ENCODE measurements around the gene DMRT1. TPM values are rescaled to one million over a fixed set of nuclear protein-coding genes. Genes with fewer than 3 reads are reported as not detected.

The DMRT1 gene
- total RNA-seq, 1 experiment from 2014 or later, result not detected

DNA sequence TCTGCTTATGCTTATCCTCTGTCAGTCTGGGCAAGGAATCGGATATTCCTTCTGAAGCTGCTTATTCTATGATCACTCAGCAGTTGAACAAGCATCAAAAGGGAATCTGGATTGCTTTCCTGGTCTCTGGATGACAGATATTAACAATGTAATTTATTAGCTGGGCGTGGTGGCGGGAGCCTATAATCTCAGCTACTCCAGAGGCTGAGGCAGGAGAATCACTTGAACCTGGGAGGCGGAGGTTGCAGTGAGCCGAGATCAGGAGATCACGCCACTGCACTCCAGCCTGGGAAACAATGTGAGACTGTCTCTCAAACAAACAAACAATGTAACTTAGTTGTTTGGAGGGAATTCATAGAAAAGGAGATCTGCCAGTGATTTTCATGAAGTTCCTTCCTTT is 45.4 kb downstream of the DMRT1 start:
- Histone ChIP-seq H3K4me3 (ENCODE audit: low read depth in 2 of 2, low read length in 2 of 2) (no peak overlapping the region), H3K27ac (ENCODE audit: low read length) (no peak overlapping the region), H3K9me3 (ENCODE audit: control insufficient read depth, insufficient read depth, low read depth, low read length) (no peaks in the 10 kb centered on the region), H3K4me1 (ENCODE audit: control insufficient read depth, insufficient read depth, low read length) (no peaks in the 10 kb centered on the region), H3K27me3 (ENCODE audit: control insufficient read depth, insufficient read depth, low read length) (no peaks in the 10 kb centered on the region), H3K36me3 (ENCODE audit: control insufficient read depth, insufficient read depth, low read length) (no peaks in the 10 kb centered on the region)
- DNase-seq (ENCODE audit: low read depth, low spot score) (no peak), ATAC-seq (no peak)
- in situ Hi-C loops (cut with HindIII; ENCODE audit: low pct_unique_long_range_greater_than_20kb, low sequenced_read_pairs) (no loop called here), intact Hi-C loops (cut with micrococcal nuclease; ENCODE audit: unreplicated experiment) (no loop called here)
- ChIA-PET POLR2A (no interaction called here), CTCF (no interaction called here)
- TF ChIP-seq TCF7L2 (IDR thresholded peaks at IDR 0.05; ENCODE audit: low read depth, low read length), result no peak
- TF ChIP-seq POLR2AphosphoS5 (IDR thresholded peaks at IDR 0.05; ENCODE audit: low read depth, low read length), result no peak
- no TSS peak for BruUV-seq (replicated peaks)

DNA sequence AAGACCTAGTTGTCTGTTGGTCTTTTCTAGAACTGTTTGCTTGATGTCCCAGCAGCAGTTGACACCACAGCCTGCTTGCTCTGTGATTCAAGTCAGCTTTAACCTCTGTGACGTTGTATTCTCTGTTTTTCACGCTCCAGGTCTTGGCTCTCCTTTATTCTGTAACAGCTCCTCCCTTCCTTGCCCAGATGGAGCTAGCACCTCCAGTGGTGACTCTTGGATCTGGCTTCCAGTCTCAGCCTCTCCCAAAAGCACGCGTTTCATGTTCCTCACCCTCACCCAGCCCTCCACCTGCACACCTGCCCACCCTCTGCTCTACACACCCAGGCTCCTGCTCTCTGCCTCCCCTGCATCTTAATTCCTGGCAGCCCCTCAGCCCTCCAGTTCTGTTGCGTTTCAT is 50.6 kb downstream of the DMRT1 start:
- BruUV-seq (replicated peaks), result no TSS peak
- CTCF ChIA-PET, result interaction anchor here (0.7 kb wide), 1 partner anchor 113 kb away, joined by 3 read pairs; no protein-coding TSS in a partner anchor
- no peak overlapping the region for H3K27ac ChIP-seq (ENCODE audit: low read length)
- intact Hi-C loops (cut with micrococcal nuclease; ENCODE audit: unreplicated experiment), result no loop called here
- H3K9me3 ChIP-seq (ENCODE audit: control insufficient read depth, insufficient read depth, low read depth, low read length), result no peaks in the 10 kb centered on the region
- POLR2A ChIA-PET, result no interaction called here
- TF ChIP-seq, protein P1, sequence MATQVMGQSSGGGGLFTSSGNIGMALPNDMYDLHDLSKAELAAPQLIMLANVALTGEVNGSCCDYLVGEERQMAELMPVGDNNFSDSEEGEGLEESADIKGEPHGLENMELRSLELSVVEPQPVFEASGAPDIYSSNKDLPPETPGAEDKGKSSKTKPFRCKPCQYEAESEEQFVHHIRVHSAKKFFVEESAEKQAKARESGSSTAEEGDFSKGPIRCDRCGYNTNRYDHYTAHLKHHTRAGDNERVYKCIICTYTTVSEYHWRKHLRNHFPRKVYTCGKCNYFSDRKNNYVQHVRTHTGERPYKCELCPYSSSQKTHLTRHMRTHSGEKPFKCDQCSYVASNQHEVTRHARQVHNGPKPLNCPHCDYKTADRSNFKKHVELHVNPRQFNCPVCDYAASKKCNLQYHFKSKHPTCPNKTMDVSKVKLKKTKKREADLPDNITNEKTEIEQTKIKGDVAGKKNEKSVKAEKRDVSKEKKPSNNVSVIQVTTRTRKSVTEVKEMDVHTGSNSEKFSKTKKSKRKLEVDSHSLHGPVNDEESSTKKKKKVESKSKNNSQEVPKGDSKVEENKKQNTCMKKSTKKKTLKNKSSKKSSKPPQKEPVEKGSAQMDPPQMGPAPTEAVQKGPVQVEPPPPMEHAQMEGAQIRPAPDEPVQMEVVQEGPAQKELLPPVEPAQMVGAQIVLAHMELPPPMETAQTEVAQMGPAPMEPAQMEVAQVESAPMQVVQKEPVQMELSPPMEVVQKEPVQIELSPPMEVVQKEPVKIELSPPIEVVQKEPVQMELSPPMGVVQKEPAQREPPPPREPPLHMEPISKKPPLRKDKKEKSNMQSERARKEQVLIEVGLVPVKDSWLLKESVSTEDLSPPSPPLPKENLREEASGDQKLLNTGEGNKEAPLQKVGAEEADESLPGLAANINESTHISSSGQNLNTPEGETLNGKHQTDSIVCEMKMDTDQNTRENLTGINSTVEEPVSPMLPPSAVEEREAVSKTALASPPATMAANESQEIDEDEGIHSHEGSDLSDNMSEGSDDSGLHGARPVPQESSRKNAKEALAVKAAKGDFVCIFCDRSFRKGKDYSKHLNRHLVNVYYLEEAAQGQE (IDR thresholded peaks at IDR 0.05; ENCODE audit: insufficient read depth in 1 of 2, low read depth in 2 of 2, low read length in 1 of 2), result no peak
- TF ChIP-seq TCF7L2 (IDR thresholded peaks at IDR 0.05; ENCODE audit: low read depth, low read length), result no peak
- TF ChIP-seq, protein P2, sequence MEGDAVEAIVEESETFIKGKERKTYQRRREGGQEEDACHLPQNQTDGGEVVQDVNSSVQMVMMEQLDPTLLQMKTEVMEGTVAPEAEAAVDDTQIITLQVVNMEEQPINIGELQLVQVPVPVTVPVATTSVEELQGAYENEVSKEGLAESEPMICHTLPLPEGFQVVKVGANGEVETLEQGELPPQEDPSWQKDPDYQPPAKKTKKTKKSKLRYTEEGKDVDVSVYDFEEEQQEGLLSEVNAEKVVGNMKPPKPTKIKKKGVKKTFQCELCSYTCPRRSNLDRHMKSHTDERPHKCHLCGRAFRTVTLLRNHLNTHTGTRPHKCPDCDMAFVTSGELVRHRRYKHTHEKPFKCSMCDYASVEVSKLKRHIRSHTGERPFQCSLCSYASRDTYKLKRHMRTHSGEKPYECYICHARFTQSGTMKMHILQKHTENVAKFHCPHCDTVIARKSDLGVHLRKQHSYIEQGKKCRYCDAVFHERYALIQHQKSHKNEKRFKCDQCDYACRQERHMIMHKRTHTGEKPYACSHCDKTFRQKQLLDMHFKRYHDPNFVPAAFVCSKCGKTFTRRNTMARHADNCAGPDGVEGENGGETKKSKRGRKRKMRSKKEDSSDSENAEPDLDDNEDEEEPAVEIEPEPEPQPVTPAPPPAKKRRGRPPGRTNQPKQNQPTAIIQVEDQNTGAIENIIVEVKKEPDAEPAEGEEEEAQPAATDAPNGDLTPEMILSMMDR (IDR thresholded peaks at IDR 0.05), result no peak
- no peak for TF ChIP-seq SIN3A (IDR thresholded peaks at IDR 0.05; ENCODE audit: borderline replicate concordance, insufficient read depth, low read depth, low read length)
- TF ChIP-seq POLR2AphosphoS5 (IDR thresholded peaks at IDR 0.05; ENCODE audit: low read depth, low read length), result no peak
- in situ Hi-C loops (cut with HindIII; ENCODE audit: low pct_unique_long_range_greater_than_20kb, low sequenced_read_pairs), result no loop called here
- no peaks in the 10 kb centered on the region for H3K4me1 ChIP-seq (ENCODE audit: control insufficient read depth, insufficient read depth, low read length)
- no peaks in the 10 kb centered on the region for H3K27me3 ChIP-seq (ENCODE audit: control insufficient read depth, insufficient read depth, low read length)
- no peak overlapping the region for H3K4me3 ChIP-seq (ENCODE audit: low read depth in 2 of 2, low read length in 2 of 2)
- ATAC-seq, result no peak
- DNase-seq (ENCODE audit: low read depth, low spot score), result no peak
- no peaks in the 10 kb centered on the region for H3K36me3 ChIP-seq (ENCODE audit: control insufficient read depth, insufficient read depth, low read length)

DNA sequence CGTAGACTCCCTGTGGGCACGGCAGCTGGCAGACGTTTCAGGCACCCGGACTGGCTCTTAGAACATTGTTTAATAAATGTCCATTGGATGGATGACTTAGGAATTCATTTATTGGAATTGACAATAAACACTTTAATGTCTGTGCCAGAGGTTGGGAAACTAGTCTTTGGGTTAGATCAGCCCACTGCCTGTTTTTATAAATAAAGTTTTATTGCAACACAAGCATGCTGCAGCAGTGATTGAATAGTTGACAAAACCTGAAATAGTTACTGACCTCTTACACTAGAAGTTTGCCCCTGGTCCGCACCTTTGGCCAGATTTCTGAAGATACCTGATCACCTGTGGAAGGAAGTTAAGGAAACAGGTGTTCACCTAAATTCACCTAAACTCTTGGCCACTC is 51.6 kb downstream of the DMRT1 start:
- in situ Hi-C loops (cut with HindIII; ENCODE audit: low pct_unique_long_range_greater_than_20kb, low sequenced_read_pairs), result no loop called here
- no peak for ATAC-seq

More for the DNA sequence above, 51.6 kb downstream of the DMRT1 start:
- no peak for DNase-seq (ENCODE audit: low read depth, low spot score)
- Histone ChIP-seq H3K4me1 (ENCODE audit: control insufficient read depth, insufficient read depth, low read length) (no peaks in the 10 kb centered on the region), H3K4me3 (ENCODE audit: low read depth in 2 of 2, low read length in 2 of 2) (no peak overlapping the region), H3K27ac (ENCODE audit: low read length) (no peak overlapping the region), H3K27me3 (ENCODE audit: control insufficient read depth, insufficient read depth, low read length) (no peaks in the 10 kb centered on the region), H3K36me3 (ENCODE audit: control insufficient read depth, insufficient read depth, low read length) (no peaks in the 10 kb centered on the region), H3K9me3 (ENCODE audit: control insufficient read depth, insufficient read depth, low read depth, low read length) (no peaks in the 10 kb centered on the region)
- TF ChIP-seq TCF7L2 (IDR thresholded peaks at IDR 0.05; ENCODE audit: low read depth, low read length) (no peak), SIN3A (IDR thresholded peaks at IDR 0.05; ENCODE audit: borderline replicate concordance, insufficient read depth, low read depth, low read length) (no peak), POLR2AphosphoS5 (IDR thresholded peaks at IDR 0.05; ENCODE audit: low read depth, low read length) (no peak)
- TF ChIP-seq, protein P1 (IDR thresholded peaks at IDR 0.05; ENCODE audit: insufficient read depth in 1 of 2, low read depth in 2 of 2, low read length in 1 of 2), result no peak
- TF ChIP-seq, protein P2 (IDR thresholded peaks at IDR 0.05), result no peak
- ChIA-PET CTCF (interaction anchor here (1.2 kb wide), 1 partner anchor 112 kb away, joined by 4 read pairs; no protein-coding TSS in a partner anchor), POLR2A (no interaction called here)
- BruUV-seq (replicated peaks), result no TSS peak
- intact Hi-C loops (cut with micrococcal nuclease; ENCODE audit: unreplicated experiment), result no loop called here

Measured in Panc1 (cell line).